Heart right ventricle (tissue), 16 donors: ENCODE data around the gene CCDC7. TPM values are rescaled to one million over a fixed set of nuclear protein-coding genes. Genes with fewer than 3 reads are reported as not detected.
"Not testable (repeated sequence)": the region's sequence is repeated elsewhere in the genome, so short reads cannot be mapped to it uniquely, and the experiment has no call there.

Experiments
- ATAC-seq, 8 donors: fragments of 200-7000 bp; cut with Tn5 transposase; one replicate each; pipeline ENCODE4 v1.9.1; 2020; ENCODE audit warnings: mild to moderate bottlenecking in 8 of 8, moderate library complexity in 8 of 8, moderate number of reproducible peaks in 1 of 8
- DNase-seq, 2 donors: peaks; one replicate each; pipeline ENCODE4 v3.0.0-alpha.2; 2020
- H3K27ac ChIP-seq, 10 donors: fragments of 200-600 bp; sonication (generic) in 2 of 10; one replicate each; pipeline versions ENCODE4 v1.5.0 to v1.8.0; 2020 to 2022; ENCODE audit warnings: mild to moderate bottlenecking in 3 of 10
- H3K27me3 ChIP-seq, 7 donors: fragments of 200-600 bp; one replicate each; pipeline ENCODE4 v1.8.0; 2021 to 2022; ENCODE audit warnings: mild to moderate bottlenecking in 2 of 7
- H3K36me3 ChIP-seq, 9 donors: fragments of 200-600 bp; sonication (generic) in 1 of 9; one replicate each; pipeline versions ENCODE4 v1.5.0 to v1.8.0; 2020 to 2022; ENCODE audit warnings: mild to moderate bottlenecking in 2 of 9
- H3K4me1 ChIP-seq, 9 donors: fragments of 200-600 bp; sonication (generic) in 1 of 9; one replicate each; pipeline versions ENCODE4 v1.5.0 to v1.8.0; 2020 to 2022; ENCODE audit warnings: mild to moderate bottlenecking in 4 of 9
- H3K4me3 ChIP-seq, 10 donors: fragments of 200-600 bp; sonication (generic) in 2 of 10; one replicate each; pipeline versions ENCODE4 v1.5.0 to v1.8.0; 2020 to 2022; ENCODE audit warnings: mild to moderate bottlenecking in 7 of 10, moderate library complexity in 2 of 10
- H3K9me3 ChIP-seq, 11 donors: fragments of 200-600 bp in 10 of 11; sonication (generic) in 2 of 11; one replicate each; pipeline versions ENCODE4 v1.5.0 to v1.8.0; 2013 to 2022; ENCODE audit warnings: mild to moderate bottlenecking in 2 of 11, control low read depth in 1 of 11, moderate library complexity in 1 of 11
- WGBS, 2 donors: extraction: QIAGEN DNeasy Blood & Tissue Kit; methylation state at CpG; one replicate each; pipeline ENCODE4 v1.1.7; 2013; ENCODE audit warnings: inconsistent platforms in 1 of 2; 5-methylcytosine and 5-hydroxymethylcytosine counted together
- intact Hi-C, 10 donors: fragments of 100-400 bp; cut with DNase I; formaldehyde crosslinking; loops; one replicate each; pipeline versions ENCODE4 v1.11.1 to v1.14.2; 2022
- polyA plus RNA-seq, 2 donors: library from polyadenylated mRNA; stranded (reverse); fragments of 200-250 nt; gene quantifications; one replicate each; pipeline ENCODE4 v1.2.3, GENCODE V29; 2013
- total RNA-seq, 10 donors: library from RNA; stranded (reverse); fragmentation: NEBNext Ultra II Directional in 3 of 10; extraction: Animal tissue kit (Norgen Biotek cat#: 25700) in 3 of 10; gene quantifications; one replicate each; pipeline versions ENCODE4 v1.2.1 to v1.2.4, GENCODE V29; 2021 to 2023
- TF ChIP-seq, protein P1 (sequence below), 9 donors: fragments of 200-600 bp; sonication (generic) in 2 of 9; IDR thresholded peaks; one replicate each; pipeline versions ENCODE4 v1.5.0 to v1.8.0; 2021 to 2022; ENCODE audit warnings: antibody characterized with exemption in 9 of 9, mild to moderate bottlenecking in 5 of 9, moderate library complexity in 1 of 9
- donor health status: Arrhythmogenic right ventricular cardiomyopathy.
- donor health status: ischemic (EF 13 %, LVEDD 7.1; RV severe dilation, severe dysfunction).
- donor health status: healthy with polysubstance abuse.
- donor health status: DM: no; HTN: yes; CAD: no.
- donor health status: DM: no; HTN: no; CAD: no.
- donor health status: ischemic (EF 25% LVEDD 6.9; RV normal size, moderate dysfunction).
- donor health status: ischemic (EF 25% LVEDD 5.7; RV mildly dilated, moderate dysfunction).
- donor health status: healthy.
- donor health status: DM: yes; HTN: yes; CAD: no.
- donor health status: Ischemic cardiomyopathy.
- donor health status: ischemic (EF 35%, LVEDD 5.7; RV mildly dilated, moderate dysfunction).
- donor health status: nonischemic (EF 11% LVEDD 7.7; RV severe dilation, severe dysfunction).
- donor health status: DM: yes; HTN: yes; CAD: no.
- donor health status: PGD.
- donor health status: ischemic (EF 29% LVEDD 5.4; RV normal size, mild dysfunction).
- donor health status: nonischemic (EF 23%, LVEDD 6.1; RV moderate dilation, normal function).

Gene CCDC7
- total and polyA plus RNA-seq, 12 donors = 0.96 to 34.1 (median 20.4) TPM

DNA sequence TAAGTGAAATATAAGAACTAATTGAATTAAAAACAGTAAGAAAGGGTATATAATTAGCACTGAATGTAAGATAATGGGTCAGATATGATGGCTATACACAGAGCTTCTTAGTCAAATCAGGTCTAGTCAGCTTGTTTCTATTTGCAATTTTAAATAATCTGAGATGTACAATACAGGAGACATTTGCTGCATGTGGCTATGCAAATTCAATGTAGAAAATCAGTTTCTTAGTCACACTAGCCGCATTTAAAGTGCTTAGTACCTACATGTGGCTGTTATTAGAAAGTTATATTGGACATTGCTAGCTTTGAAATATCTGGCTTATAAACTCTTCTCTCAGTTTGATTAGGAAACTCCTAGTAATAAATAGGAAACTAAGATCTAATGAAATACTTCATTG is 25.3 kb downstream of the CCDC7 start:
- DNase-seq (no peak), ATAC-seq (no peak)
- Histone ChIP-seq H3K4me1 (no peaks in the 10 kb centered on the region), H3K4me3 (no peak overlapping the region), H3K36me3 (peaks cover 0 to 62% (median 14%) of the 10 kb centered on the region in 9 donors), H3K9me3 (no peaks in the 10 kb centered on the region), H3K27ac (no peak overlapping the region), H3K27me3 (no peaks in the 10 kb centered on the region)
- intact Hi-C loops = no loop called here
- TF ChIP-seq, protein P1, sequence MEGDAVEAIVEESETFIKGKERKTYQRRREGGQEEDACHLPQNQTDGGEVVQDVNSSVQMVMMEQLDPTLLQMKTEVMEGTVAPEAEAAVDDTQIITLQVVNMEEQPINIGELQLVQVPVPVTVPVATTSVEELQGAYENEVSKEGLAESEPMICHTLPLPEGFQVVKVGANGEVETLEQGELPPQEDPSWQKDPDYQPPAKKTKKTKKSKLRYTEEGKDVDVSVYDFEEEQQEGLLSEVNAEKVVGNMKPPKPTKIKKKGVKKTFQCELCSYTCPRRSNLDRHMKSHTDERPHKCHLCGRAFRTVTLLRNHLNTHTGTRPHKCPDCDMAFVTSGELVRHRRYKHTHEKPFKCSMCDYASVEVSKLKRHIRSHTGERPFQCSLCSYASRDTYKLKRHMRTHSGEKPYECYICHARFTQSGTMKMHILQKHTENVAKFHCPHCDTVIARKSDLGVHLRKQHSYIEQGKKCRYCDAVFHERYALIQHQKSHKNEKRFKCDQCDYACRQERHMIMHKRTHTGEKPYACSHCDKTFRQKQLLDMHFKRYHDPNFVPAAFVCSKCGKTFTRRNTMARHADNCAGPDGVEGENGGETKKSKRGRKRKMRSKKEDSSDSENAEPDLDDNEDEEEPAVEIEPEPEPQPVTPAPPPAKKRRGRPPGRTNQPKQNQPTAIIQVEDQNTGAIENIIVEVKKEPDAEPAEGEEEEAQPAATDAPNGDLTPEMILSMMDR (IDR thresholded peaks at IDR 0.05) = no peak
- WGBS, 2 donors = 95 to 100% methylated on average over 1 of the region's 1 CpG

DNA sequence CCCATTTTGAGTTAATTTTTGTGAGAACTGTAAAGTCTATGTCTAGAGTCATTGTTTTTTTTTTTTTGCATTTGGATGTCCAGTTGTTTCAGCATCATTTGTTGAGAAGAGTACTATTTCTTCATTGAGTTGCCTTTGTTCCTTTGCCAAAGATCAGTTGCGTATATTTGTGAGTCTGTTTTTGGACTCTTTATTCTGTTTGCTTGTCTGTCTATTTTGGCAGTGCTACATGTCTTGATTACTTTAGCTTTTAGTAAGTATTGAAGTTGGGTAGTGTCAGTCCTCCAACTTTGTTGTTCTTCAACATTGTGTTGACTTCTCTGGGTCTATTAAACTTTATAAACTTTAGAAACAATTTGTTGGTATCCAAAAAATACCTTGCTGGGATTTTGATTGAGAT is 31.6 kb downstream of the CCDC7 start:
- Histone ChIP-seq H3K27ac (no peak overlapping the region), H3K4me1 (no peaks in the 10 kb centered on the region), H3K4me3 (no peak overlapping the region), H3K27me3 (no peaks in the 10 kb centered on the region), H3K36me3 (peaks cover 0 to 96% (median 23%) of the 10 kb centered on the region in 9 donors), H3K9me3 (peaks cover 0 to 33% (median 20%) of the 10 kb centered on the region in 11 donors)
- intact Hi-C loops = no loop called here
- DNase-seq = no peak
- no peak for ATAC-seq
- TF ChIP-seq, protein P1 (IDR thresholded peaks at IDR 0.05) = no peak
- whole genome bisulfite sequencing, 2 donors = 98 to 100% methylated on average over 1 of the region's 1 CpG

DNA sequence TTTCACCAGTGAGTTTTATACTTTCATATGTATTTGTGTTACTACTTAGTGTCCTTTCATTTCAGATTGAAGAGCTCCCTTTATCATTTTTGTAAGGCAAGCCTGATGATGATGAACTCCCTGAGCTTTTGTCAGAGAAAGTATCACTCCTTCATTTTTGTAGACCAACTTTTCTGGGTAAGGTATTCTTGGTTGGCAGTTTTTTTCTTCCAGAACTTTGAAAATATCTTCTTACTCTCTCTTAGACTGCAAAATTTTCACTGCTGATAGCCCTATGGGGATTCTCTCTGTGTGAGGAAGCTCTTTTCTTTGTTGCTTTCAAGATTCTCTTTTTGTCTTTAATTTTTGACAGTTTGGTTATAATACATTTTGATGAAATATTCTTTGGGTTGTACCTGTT is 35.7 kb downstream of the CCDC7 start:
- intact Hi-C loops = no loop called here
- Histone ChIP-seq H3K27me3 (no peaks in the 10 kb centered on the region), H3K36me3 (peaks cover 0 to 74% (median 16%) of the 10 kb centered on the region in 9 donors), H3K27ac (no peak overlapping the region), H3K4me1 (no peaks in the 10 kb centered on the region), H3K9me3 (peaks cover 0 to 51% (median 20%) of the 10 kb centered on the region in 11 donors), H3K4me3 (no peak overlapping the region)
- TF ChIP-seq, protein P1 (IDR thresholded peaks at IDR 0.05) = no peak
- ATAC-seq = no peak
- no peak for DNase-seq

DNA sequence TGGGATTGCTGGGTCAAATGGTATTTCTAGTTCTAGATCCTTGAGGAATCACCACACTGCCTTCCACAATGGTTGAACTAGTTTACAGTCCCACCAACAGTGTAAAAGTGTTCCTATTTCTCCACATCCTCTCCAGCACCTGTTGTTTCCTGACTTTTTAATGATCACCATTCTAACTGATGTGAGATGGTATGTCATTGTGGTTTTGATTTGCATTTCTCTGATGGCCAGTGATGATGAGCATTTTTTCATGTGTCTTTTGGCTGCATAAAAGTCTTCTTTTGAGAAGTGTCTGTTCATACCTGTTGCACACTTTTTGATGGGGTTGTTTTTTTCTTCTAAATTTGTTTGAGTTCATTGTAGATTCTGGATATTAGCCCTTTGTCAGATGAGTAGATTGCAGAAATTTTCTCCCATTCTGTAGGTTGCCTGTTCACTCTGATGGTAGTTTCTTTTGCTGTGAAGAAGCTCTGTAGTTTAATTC is 37.1 kb downstream of the CCDC7 start:
- DNase-seq, H3K27me3 ChIP-seq, H3K4me1 ChIP-seq, intact Hi-C loops, ATAC-seq, H3K27ac ChIP-seq, H3K4me3 ChIP-seq: not testable (repeated sequence)
- peaks cover 0 to 71% (median 23%) of the 10 kb centered on the region in 9 donors for H3K36me3 ChIP-seq
- H3K9me3 ChIP-seq = peaks cover 0 to 60% (median 20%) of the 10 kb centered on the region in 11 donors

DNA sequence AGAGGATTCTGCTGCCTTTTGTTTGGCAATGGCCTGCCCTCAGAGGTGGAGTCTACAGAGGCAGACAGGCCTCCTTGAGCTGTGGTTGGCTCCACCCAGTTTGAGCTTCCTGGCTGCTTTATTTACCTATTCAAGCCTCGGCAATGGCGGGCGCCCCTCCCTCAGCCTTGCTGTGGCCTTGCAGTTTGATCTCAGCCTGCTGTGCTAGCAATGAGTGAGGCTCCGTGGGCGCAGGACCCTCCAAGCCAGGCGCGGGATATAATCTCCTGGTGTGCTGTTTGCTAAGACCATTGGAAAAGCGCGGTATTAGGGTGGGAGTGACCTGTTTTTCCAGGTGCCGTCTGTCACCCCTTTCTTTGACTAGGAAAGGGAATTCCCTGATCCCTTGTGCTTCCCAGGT is 42.1 kb downstream of the CCDC7 start:
- intact Hi-C loops, H3K4me3 ChIP-seq, H3K4me1 ChIP-seq, H3K27me3 ChIP-seq, H3K27ac ChIP-seq, ATAC-seq, DNase-seq: not testable (repeated sequence)
- H3K36me3 ChIP-seq = peaks cover 0 to 34% (median 16%) of the 10 kb centered on the region in 9 donors
- 89 to 90% methylated on average over 10 of the region's 10 CpGs for WGBS, 2 donors
- peaks cover 0 to 37% (median 0%) of the 10 kb centered on the region in 11 donors for H3K9me3 ChIP-seq
